ENCODE results near the gene SMIM10L2A. TPM values are rescaled to one million over a fixed set of nuclear protein-coding genes. Genes with fewer than 3 reads are reported as not detected.

Gene SMIM10L2A
- total and polyA plus RNA-seq, 2 experiments from 2014 or later, result 1.4 to 5.6 TPM

DNA sequence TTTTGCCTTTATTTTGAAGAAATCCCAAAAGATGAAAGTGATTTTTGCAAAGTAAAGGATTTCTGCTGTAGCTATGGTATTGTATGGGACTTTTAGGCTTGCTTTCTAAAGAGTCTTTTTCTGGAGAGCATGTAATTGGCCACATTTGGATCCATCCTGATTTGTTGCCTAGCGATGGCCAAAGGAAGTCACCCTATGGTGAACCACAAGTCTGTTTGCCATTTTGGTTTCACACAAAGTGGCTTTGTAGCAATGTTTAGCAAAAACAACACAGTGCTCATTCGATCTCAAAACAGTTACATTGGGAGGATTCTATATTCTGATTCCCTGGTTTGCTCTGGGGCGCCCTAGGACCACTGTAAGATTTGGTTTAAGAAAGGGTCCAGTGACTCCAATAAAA is 54.6 kb downstream of the SMIM10L2A start:
- Histone ChIP-seq H4K20me1 (replicated peaks; ENCODE audit: insufficient read depth) (no peaks in the 10 kb centered on the region), H3K36me3 (ENCODE audit: insufficient read depth) (no peaks in the 10 kb centered on the region), H3K4me1 (ENCODE audit: insufficient read depth) (no peaks in the 10 kb centered on the region), H3K4me2 (no peak overlapping the region), H3K79me2 (replicated peaks; ENCODE audit: insufficient read depth) (no peaks in the 10 kb centered on the region), H3K9me2 (ENCODE audit: insufficient read depth) (no peaks in the 10 kb centered on the region), H3K27me3 (ENCODE audit: insufficient read depth) (no peaks in the 10 kb centered on the region), H2AFZ (no peak overlapping the region), H3F3A (replicated peaks; ENCODE audit: low read depth) (no peaks in the 10 kb centered on the region), H3K27ac (ENCODE audit: low read depth) (no peak overlapping the region), H3K4me3 (no peak overlapping the region)
- H3K27me3 Mint-ChIP-seq (ENCODE audit: insufficient read depth, low read depth, poor library complexity), result no peaks in the 10 kb centered on the region
- H3K27ac Mint-ChIP-seq, result no peak overlapping the region
- DNase-seq (ENCODE audit: low spot score) (no peak), ATAC-seq (no peak)
- H3K4me1 Mint-ChIP-seq, result no peaks in the 10 kb centered on the region
- no peak overlapping the region for H3K4me3 Mint-ChIP-seq
- H3K9me3 Mint-ChIP-seq, result no peaks in the 10 kb centered on the region
- TF ChIP-seq, protein P1, sequence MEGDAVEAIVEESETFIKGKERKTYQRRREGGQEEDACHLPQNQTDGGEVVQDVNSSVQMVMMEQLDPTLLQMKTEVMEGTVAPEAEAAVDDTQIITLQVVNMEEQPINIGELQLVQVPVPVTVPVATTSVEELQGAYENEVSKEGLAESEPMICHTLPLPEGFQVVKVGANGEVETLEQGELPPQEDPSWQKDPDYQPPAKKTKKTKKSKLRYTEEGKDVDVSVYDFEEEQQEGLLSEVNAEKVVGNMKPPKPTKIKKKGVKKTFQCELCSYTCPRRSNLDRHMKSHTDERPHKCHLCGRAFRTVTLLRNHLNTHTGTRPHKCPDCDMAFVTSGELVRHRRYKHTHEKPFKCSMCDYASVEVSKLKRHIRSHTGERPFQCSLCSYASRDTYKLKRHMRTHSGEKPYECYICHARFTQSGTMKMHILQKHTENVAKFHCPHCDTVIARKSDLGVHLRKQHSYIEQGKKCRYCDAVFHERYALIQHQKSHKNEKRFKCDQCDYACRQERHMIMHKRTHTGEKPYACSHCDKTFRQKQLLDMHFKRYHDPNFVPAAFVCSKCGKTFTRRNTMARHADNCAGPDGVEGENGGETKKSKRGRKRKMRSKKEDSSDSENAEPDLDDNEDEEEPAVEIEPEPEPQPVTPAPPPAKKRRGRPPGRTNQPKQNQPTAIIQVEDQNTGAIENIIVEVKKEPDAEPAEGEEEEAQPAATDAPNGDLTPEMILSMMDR (conservative IDR thresholded peaks at IDR 0.05; ENCODE audit: low read depth in 2 of 2), result no peak
- no peak for TF ChIP-seq POLR2AphosphoS5 (IDR thresholded peaks at IDR 0.05; ENCODE audit: low read depth)
- no peak for TF ChIP-seq JUNB (IDR thresholded peaks at IDR 0.05; ENCODE audit: unreplicated experiment)
- TF ChIP-seq, protein P2, sequence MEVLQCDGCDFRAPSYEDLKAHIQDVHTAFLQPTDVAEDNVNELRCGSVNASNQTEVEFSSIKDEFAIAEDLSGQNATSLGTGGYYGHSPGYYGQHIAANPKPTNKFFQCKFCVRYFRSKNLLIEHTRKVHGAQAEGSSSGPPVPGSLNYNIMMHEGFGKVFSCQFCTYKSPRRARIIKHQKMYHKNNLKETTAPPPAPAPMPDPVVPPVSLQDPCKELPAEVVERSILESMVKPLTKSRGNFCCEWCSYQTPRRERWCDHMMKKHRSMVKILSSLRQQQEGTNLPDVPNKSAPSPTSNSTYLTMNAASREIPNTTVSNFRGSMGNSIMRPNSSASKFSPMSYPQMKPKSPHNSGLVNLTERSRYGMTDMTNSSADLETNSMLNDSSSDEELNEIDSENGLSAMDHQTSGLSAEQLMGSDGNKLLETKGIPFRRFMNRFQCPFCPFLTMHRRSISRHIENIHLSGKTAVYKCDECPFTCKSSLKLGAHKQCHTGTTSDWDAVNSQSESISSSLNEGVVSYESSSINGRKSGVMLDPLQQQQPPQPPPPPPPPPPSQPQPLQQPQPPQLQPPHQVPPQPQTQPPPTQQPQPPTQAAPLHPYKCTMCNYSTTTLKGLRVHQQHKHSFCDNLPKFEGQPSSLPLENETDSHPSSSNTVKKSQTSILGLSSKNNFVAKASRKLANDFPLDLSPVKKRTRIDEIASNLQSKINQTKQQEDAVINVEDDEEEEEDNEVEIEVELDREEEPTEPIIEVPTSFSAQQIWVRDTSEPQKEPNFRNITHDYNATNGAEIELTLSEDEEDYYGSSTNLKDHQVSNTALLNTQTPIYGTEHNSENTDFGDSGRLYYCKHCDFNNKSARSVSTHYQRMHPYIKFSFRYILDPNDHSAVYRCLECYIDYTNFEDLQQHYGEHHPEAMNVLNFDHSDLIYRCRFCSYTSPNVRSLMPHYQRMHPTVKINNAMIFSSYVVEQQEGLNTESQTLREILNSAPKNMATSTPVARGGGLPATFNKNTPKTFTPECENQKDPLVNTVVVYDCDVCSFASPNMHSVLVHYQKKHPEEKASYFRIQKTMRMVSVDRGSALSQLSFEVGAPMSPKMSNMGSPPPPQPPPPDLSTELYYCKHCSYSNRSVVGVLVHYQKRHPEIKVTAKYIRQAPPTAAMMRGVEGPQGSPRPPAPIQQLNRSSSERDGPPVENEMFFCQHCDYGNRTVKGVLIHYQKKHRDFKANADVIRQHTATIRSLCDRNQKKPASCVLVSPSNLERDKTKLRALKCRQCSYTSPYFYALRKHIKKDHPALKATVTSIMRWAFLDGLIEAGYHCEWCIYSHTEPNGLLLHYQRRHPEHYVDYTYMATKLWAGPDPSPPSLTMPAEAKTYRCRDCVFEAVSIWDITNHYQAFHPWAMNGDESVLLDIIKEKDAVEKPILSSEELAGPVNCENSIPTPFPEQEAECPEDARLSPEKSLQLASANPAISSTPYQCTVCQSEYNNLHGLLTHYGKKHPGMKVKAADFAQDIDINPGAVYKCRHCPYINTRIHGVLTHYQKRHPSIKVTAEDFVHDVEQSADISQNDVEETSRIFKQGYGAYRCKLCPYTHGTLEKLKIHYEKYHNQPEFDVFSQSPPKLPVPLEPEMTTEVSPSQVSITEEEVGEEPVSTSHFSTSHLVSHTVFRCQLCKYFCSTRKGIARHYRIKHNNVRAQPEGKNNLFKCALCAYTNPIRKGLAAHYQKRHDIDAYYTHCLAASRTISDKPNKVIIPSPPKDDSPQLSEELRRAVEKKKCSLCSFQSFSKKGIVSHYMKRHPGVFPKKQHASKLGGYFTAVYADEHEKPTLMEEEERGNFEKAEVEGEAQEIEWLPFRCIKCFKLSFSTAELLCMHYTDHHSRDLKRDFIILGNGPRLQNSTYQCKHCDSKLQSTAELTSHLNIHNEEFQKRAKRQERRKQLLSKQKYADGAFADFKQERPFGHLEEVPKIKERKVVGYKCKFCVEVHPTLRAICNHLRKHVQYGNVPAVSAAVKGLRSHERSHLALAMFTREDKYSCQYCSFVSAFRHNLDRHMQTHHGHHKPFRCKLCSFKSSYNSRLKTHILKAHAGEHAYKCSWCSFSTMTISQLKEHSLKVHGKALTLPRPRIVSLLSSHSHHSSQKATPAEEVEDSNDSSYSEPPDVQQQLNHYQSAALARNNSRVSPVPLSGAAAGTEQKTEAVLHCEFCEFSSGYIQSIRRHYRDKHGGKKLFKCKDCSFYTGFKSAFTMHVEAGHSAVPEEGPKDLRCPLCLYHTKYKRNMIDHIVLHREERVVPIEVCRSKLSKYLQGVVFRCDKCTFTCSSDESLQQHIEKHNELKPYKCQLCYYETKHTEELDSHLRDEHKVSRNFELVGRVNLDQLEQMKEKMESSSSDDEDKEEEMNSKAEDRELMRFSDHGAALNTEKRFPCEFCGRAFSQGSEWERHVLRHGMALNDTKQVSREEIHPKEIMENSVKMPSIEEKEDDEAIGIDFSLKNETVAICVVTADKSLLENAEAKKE (CRISPR knock-in tag; IDR thresholded peaks at IDR 0.05), result no peak
- TF ChIP-seq STAT1 (IDR thresholded peaks at IDR 0.05; ENCODE audit: unreplicated experiment), result no peak
- TF ChIP-seq, protein P3, sequence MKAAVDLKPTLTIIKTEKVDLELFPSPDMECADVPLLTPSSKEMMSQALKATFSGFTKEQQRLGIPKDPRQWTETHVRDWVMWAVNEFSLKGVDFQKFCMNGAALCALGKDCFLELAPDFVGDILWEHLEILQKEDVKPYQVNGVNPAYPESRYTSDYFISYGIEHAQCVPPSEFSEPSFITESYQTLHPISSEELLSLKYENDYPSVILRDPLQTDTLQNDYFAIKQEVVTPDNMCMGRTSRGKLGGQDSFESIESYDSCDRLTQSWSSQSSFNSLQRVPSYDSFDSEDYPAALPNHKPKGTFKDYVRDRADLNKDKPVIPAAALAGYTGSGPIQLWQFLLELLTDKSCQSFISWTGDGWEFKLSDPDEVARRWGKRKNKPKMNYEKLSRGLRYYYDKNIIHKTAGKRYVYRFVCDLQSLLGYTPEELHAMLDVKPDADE (IDR thresholded peaks at IDR 0.05), result no peak
- no peak for TF ChIP-seq ZNF331 (CRISPR knock-in tag; IDR thresholded peaks at IDR 0.05; ENCODE audit: low read depth)
- TF ChIP-seq ZNF114 (CRISPR knock-in tag; IDR thresholded peaks at IDR 0.05), result no peak
- TF ChIP-seq CREB1 (CRISPR knock-in tag; IDR thresholded peaks at IDR 0.05; ENCODE audit: low read depth), result no peak
- no peaks in the 10 kb centered on the region for H3K36me3 Mint-ChIP-seq (ENCODE audit: low read depth)

Data from GM23338 (cell line).